DMS53 treated with DMSO at 0.1 percent for 48 hours (cell line): ENCODE data around the gene POLN.

Source experiments
- DNase-seq: peaks from one replicate; lab custom pipeline; 2025; ENCODE audit not compliant: unreplicated experiment; lab: John Stamatoyannopoulos, UW

The POLN gene

DNA sequence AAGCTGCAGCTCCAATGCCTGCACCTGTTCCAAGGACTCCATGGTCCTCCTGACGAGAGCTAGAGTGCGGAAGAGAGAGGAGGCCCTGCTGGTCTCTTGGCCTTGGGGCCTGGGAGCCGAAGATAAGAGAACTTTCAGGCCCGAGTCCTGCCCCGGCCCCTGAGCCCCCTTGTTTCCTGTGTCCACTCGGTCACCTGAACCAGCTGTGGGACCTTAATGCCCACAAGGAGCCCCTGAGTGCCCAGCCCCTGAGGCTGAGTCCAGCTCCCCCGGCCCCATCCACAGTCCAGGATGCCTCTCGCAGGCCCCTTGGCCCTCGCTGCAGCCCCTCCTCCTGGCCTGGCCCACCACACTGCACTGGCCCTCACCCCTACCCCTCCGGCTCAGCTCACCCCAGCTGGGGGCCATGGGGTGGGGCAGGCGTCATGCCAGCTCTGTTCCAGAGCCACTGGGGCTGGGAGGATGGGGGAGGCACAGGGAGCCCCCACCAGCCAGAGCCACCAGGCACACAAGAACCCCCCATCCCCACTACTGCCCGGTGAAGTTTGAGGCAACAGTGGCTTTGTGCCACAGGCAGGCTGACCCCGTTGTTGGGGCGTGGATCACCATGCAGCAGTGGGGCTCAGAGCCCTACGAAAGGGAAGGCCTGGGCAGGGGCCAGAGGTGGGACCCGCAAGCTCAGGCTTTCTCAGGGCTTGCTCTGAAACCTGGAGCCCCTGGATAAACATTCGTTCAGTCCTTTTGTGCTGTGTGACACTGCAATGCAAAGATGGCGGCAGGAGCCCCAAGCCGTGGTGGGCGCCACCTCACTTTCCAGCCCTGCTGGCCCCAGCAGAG, 168.7 kb downstream of the POLN start:
- DNase-seq, result no peak

- no peak for DNase-seq
Observed at GRCh38 chr4:2071912-2072867, 169.7 kb downstream of the POLN start.

GRCh38 chr4:2071252-2071911, 170.5 kb downstream of the POLN start:
- no peak for DNase-seq

DNA sequence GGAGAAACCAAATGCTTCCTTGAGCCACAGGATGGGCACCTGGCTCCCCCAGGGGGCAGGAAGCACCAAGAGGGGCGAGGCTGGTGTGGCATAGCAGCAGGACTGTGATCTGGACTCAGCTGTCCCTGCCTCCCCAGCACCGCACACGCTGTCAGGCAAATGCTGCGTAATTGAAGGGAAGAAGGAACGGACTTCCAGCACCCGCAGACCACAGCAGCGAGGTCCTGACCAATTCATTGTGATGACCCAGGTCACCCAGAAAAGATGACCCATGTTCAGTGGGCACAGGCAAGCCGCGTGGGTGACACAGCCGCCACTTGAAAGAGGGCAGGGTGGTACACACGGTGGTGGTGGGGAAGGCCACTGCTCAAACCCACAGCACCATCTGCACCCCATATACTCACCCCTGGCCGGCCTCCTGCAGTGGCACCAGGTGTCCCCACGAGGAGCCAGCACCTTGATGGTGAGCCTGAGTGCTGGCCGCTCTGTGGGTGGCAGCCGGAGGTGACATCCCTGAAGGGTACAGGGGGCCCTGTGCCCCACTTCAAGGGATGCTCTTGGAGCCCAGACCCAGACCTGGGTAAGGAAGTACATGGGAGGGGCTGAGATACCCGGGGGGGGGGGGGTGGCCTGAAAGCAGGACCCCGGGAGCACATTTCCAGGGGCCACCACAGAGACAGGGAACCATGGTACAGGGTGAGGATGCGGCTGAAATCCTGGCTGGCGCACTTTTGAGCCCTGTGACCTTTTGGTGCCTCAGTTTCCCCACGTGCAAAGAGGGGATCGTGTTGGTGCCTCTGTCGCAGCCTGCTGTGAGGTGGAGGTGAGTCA, 171.3 kb downstream of the POLN start:
- no peak for DNase-seq

DNA sequence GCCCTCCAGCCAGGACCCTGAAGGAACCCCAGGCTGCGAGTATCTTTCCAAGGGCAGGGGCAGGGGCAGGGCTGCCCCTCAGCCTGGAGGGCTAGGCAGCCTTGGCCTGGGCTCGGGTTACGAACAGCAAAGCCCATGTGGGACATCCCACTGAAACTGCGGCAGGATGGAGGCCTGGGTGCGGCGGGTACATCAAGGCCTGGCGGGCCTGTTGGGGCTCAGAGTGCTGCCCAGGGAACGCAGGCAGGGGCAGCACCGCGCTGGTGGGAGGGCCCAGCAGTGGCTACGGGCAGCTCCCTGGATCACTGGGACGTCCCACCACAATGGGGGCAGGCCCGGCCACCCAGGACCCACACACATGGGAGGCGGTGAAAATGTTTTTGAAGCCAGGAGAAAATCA, 171.9 kb downstream of the POLN start:
- no peak for DNase-seq

- no peak for DNase-seq
Observed at GRCh38 chr4:2069161-2069971, 172.6 kb downstream of the POLN start.

GRCh38 chr4:2068566-2068965, 173.4 kb downstream of the POLN start:
- no peak for DNase-seq

DNA sequence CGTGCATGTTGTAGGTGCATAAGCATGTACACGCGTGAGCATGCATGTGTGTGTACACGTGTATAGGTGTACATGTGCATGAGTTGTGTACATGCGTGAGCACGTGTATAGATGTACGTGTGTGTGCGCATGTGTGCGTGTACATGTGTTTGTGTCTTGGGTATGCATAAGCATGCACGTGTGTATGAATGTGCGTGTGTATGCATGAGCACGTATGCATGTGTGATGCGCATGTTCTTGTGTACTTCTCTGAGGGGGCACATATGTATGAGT, 173.8 kb downstream of the POLN start:
- DNase-seq, result no peak

DNA sequence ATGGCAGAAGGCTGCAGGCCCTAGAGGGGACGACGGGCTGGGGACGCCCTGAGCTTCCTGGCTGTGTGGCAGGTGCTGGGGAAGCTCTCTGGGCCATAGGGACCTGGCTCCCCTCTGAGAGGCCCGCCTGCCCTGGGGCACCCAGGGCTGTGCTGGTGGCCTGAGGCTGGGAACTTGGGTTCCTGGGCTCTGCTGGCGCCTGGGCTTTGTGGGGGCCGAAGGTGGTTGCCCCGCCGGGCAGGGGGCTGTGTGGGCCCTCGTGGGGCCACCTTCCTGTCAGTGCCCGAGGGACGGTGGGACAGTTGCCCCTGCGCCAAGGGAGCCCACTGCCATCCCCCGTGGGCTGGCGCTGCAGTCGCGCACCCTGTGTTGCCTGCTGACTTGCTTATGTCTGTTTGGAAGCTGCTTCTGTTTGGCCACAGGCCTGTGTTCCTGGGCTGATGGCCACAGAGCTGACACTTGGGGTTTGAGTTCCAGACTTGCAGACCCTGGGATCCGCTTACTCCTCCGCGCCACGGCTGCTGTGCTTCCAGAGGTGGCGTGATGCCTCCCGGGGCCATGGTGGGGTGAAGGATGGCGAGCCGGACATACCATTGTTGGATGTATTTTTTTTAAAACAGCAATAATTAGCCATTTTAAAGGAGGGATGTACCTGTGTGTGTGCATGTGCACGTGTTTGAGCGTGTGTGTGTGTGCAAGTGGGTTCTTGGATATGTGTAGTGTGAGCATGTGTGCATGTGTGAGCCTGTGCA, 174.3 kb downstream of the POLN start:
- DNase-seq, result no peak

DNA sequence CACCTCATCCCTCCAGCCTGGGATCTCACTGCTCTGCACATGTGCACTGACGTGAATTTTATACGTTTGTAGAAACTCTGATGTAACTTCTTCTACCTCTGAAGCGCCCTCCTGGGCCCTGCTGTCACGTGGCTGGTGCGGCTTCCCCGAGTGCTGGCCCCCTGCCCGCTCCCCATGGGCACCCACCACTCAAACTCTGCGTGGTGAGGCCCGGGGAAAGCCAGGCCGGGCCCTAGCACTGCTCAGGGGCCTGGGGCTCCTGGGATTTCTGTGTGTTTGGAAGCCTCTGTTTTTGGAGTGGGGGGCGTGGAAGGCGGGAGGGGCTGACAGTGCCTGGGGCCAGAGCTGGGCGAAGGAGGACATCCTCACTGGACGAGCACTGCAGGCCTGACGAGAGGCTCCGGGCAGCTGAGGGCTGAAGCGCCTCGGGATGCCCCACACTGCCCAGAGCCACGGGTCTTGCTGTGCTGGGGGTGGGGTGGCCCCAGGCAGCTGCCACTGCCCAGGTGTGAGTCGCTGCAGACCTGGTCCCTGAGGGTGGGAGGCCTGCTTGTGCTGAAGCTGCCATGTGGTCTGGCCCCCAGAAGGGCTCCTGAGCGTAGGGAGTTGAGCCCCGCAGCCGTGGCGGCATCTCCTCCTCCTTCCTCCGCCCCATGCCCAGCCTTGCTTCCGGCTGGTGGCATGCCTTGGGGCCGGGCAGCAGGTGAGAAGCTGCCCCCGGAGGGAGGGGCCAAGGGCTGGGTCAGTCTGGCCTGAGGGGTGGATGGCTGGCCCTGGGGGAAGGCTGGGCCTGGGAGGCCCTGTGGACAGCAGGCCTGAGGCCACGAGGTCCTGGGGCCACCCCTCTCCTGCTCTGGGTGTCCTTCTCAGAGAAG, 175.1 kb downstream of the POLN start:
- DNase-seq, result no peak

DNA sequence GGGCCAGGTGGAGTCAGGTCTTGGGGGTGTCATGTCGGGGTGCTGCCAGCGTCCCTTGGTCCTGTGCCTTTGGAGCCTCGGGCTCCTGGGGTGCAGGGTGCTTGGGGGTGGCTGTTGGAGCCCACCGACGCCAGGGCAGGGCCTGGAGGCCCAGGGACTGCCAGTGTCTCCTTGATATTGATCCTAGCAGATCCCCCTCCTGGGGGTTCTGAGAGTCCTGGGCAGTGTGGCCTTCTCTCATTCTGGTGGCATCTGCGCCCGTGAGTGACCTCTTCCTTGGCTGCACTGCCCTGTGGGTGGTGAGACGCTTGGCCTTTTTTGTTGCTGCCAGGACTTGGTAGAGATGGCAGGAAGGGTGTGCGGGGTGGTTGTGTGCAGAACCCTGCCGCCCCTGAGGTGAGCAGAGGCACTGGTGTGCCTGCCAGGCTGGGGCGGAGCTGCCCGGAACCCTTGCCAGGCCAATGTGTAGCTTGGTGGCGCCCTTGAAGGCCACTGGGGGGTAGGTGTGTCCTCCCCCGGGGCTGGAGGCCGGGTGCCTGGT, 175.8 kb downstream of the POLN start:
- no peak for DNase-seq

DNA sequence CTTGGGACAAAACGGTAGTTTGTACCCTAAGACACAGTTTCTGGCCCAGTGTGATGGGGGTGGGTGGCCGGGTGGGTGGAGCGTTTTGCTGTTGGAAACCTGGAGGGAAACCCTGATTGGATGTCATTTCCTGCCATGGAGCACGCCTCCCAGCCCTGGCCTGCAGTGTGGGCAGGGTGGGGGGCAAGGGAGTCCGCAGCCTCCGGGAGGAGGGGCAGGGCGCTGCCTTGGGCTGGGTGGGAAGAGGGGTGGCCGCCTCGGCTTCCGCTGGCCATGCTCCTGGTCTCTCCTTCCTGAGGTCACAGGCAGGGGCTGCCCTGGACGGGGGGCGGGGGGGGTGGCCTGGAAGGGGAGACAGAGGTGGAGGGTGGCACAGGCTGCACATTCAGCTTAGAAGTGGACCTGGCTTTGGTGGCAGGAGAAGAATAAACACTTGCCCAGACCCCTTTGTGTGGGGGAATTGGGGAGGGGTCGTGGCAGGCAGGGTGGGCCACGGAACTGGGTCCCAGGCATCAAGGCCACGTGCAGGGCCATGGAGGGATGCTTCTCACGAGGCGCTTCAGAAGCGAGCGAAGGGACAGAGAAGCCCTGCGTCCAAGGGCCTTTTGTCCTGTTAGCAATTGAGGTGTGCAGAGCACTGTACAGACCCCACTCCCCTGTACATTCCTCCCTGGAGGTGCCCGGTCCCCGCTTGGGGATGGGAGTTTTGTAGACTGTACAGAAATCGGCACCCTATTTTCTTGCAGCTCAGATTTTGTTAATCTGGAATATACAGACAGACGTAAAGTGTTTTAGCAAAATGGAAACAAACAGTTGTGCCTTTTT, 176.6 kb downstream of the POLN start:
- DNase-seq, result no peak

GRCh38 chr4:2064276-2064991, 177.5 kb downstream of the POLN start:
- DNase-seq, result no peak

DNA sequence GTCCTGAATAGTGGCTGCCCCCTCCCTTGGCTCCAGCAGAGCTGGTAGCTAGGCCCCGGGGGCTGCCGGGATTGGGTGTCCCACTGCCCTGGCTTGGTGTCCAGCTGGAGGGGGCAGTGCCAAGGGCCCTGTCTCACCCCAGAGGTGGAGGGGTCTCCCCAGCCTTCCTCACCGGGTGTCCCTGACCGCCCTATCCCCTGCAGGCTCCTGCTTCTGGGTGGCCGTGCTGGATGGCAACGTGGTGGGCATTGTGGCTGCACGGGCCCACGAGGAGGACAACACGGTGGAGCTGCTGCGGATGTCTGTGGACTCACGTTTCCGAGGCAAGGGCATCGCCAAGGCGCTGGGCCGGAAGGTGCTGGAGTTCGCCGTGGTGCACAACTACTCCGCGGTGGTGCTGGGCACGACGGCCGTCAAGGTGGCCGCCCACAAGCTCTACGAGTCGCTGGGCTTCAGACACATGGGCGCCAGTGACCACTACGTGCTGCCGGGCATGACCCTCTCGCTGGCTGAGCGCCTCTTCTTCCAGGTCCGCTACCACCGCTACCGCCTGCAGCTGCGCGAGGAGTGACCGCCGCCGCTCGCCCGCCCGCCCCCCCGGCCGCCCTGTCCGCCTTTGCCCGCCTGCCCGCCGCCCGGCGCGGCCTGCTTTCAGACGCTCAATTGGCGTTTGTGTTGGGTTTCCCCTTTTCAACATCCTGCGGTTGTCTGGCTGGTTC, 178.2 kb downstream of the POLN start:
- DNase-seq, result no peak

- DNase-seq, result no peak
Observed at GRCh38 chr4:2062808-2063524, 179.0 kb downstream of the POLN start.
